Liver (tissue), 9 donors: ENCODE measurements around the gene CCM2. TPM values are rescaled to one million over a fixed set of nuclear protein-coding genes. Genes with fewer than 3 reads are reported as not detected.

Experiments used
- DNase-seq: peaks from one replicate; pipeline ENCODE4 v3.0.0-alpha.2; 2017; ENCODE audit warnings: low spot score
- H3K27ac ChIP-seq, 2 donors: one replicate each; pipeline ENCODE4 v1.7.0; 2013; ENCODE audit warnings: inconsistent platforms in 2 of 2, low read length in 2 of 2, control low read depth in 1 of 2, low read depth in 1 of 2, mild to moderate bottlenecking in 1 of 2
- H3K27me3 ChIP-seq, 4 donors: one replicate each; pipeline versions ENCODE4 v1.6.1 to v1.7.0; 2013; ENCODE audit warnings: low read length in 3 of 4, inconsistent platforms in 1 of 4, mild to moderate bottlenecking in 1 of 4, moderate library complexity in 1 of 4; ENCODE audit not compliant: control insufficient read depth in 4 of 4, insufficient read depth in 4 of 4
- H3K36me3 ChIP-seq, 4 donors: one replicate each; pipeline versions ENCODE4 v1.6.1 to v1.7.0; 2013; ENCODE audit warnings: low read length in 3 of 4, mild to moderate bottlenecking in 3 of 4, low read depth in 1 of 4, moderate library complexity in 1 of 4; ENCODE audit not compliant: control insufficient read depth in 4 of 4, insufficient read depth in 3 of 4
- H3K4me1 ChIP-seq, 4 donors: one replicate each; pipeline versions ENCODE4 v1.6.1 to v1.7.0; 2013; ENCODE audit warnings: low read length in 3 of 4, mild to moderate bottlenecking in 3 of 4, moderate library complexity in 1 of 4; ENCODE audit not compliant: control insufficient read depth in 4 of 4, insufficient read depth in 4 of 4
- H3K4me3 ChIP-seq, 3 donors: one replicate each; pipeline versions ENCODE4 v1.6.1 to v1.7.0; 2013; ENCODE audit warnings: low read length in 3 of 3, control low read depth in 1 of 3, low read depth in 1 of 3, mild to moderate bottlenecking in 1 of 3
- H3K9ac ChIP-seq, 2 donors: one replicate each; pipeline ENCODE4 v1.7.0; 2013; ENCODE audit warnings: low read length in 2 of 2, mild to moderate bottlenecking in 2 of 2, moderate library complexity in 2 of 2, control low read depth in 1 of 2, low read depth in 1 of 2
- H3K9me3 ChIP-seq, 4 donors: one replicate each; pipeline versions ENCODE4 v1.6.1 to v1.7.0; 2013; ENCODE audit warnings: low read length in 3 of 4; ENCODE audit not compliant: control insufficient read depth in 4 of 4
- ATF3 ChIP-seq: IDR thresholded peaks from 2 replicates; pipeline ENCODE4 v1.6.1; 2016; ENCODE audit warnings: antibody characterized with exemption
- CTCF ChIP-seq: fragments of 150-350 bp; IDR thresholded peaks from 2 replicates; pipeline ENCODE4 v1.5.1; 2017; ENCODE audit warnings: improper control_type of control experiment, low read depth, low read length; ENCODE audit not compliant: missing input control
- EGR1 ChIP-seq, 2 donors: IDR thresholded peaks; 2 replicates each; pipeline ENCODE4 v1.6.1; 2016 to 2018; ENCODE audit warnings: antibody characterized with exemption in 2 of 2, low read depth in 2 of 2
- FOXA2 ChIP-seq: IDR thresholded peaks from 2 replicates; pipeline ENCODE4 v1.6.1; 2016; ENCODE audit warnings: antibody characterized with exemption
- GABPA ChIP-seq, 2 donors: IDR thresholded peaks in 1 of 2; conservative IDR thresholded peaks in 1 of 2; 2 replicates each; pipeline ENCODE4 v1.6.1; 2016; ENCODE audit warnings: antibody characterized with exemption in 2 of 2, mild to moderate bottlenecking in 1 of 2, moderate library complexity in 1 of 2
- HNF4G ChIP-seq: IDR thresholded peaks from 2 replicates; pipeline ENCODE4 v1.6.1; 2016; ENCODE audit warnings: antibody characterized with exemption
- NR2F2 ChIP-seq: IDR thresholded peaks from 2 replicates; pipeline ENCODE4 v1.6.1; 2016; ENCODE audit warnings: antibody characterized with exemption
- RAD21 ChIP-seq, 2 donors: IDR thresholded peaks; 2 replicates each; pipeline ENCODE4 v1.6.1; 2016; ENCODE audit warnings: antibody characterized with exemption in 2 of 2, mild to moderate bottlenecking in 2 of 2
- REST ChIP-seq: IDR thresholded peaks from 2 replicates; pipeline ENCODE4 v1.6.1; 2016; ENCODE audit warnings: antibody characterized with exemption, mild to moderate bottlenecking
- RXRA ChIP-seq, 2 donors: IDR thresholded peaks; 2 replicates each; pipeline ENCODE4 v1.6.1; 2017 to 2018; ENCODE audit warnings: antibody characterized with exemption in 2 of 2, mild to moderate bottlenecking in 1 of 2
- SP1 ChIP-seq: IDR thresholded peaks from 2 replicates; pipeline ENCODE4 v1.6.1; 2018; ENCODE audit warnings: antibody characterized with exemption, mild to moderate bottlenecking
- TAF1 ChIP-seq: conservative IDR thresholded peaks from 2 replicates; pipeline ENCODE4 v1.6.1; 2016; ENCODE audit warnings: antibody characterized with exemption, mild to moderate bottlenecking
- YY1 ChIP-seq: IDR thresholded peaks from 2 replicates; pipeline ENCODE4 v1.6.1; 2016; ENCODE audit warnings: antibody characterized with exemption, mild to moderate bottlenecking
- WGBS: extraction: QIAGEN DNeasy Blood & Tissue Kit; methylation state at CpG from one replicate; pipeline ENCODE4 v1.1.7; 2013; 5-methylcytosine and 5-hydroxymethylcytosine counted together
- polyA plus RNA-seq, 2 donors: library from polyadenylated mRNA; stranded (reverse) in 1 of 2; unstranded in 1 of 2; fragments of 200-250 nt in 1 of 2; fragments of >200 nt in 1 of 2; fragmentation: Nextera tagmentation in 1 of 2; extraction: Ambion mirVana in 1 of 2; gene quantifications; one replicate each; pipeline versions ENCODE4 v1.2.1 to v1.2.3, GENCODE V29; 2013 to 2015
- total RNA-seq, 2 donors: library from RNA; depleted of rRNA; stranded (reverse); fragments of >200 nt; gene quantifications; one replicate each; pipeline ENCODE4 v1.2.3, GENCODE V29; 2014
- TF ChIP-seq, protein P1 (sequence below): IDR thresholded peaks from 2 replicates; pipeline ENCODE4 v1.6.1; 2016; ENCODE audit warnings: antibody characterized with exemption
- TF ChIP-seq, protein P2 (sequence below): IDR thresholded peaks from 2 replicates; pipeline ENCODE4 v1.6.1; 2016; ENCODE audit warnings: antibody characterized with exemption
- donor health status: healthy.
- donor health status: healthy.
- donor health status: healthy.
- donor health status: healthy.
- donor health status: healthy.

The CCM2 gene
- total and polyA plus RNA-seq, 4 donors: 26.3 to 65.0 (median 47.5) TPM

GRCh38 chr7:44998153-44998871 lies 1.7 kb upstream of the CCM2 start:
- Histone ChIP-seq H3K27ac (no peak overlapping the region), H3K36me3 (no peaks in the 10 kb centered on the region), H3K4me3 (no peak overlapping the region), H3K4me1 (peaks cover 0 to 16% (median 11%) of the 10 kb centered on the region in 4 donors), H3K27me3 (no peaks in the 10 kb centered on the region), H3K9ac (no peak overlapping the region), H3K9me3 (no peaks in the 10 kb centered on the region)
- DNase-seq: no peak
- TF ChIP-seq NR2F2: no peak
- no peak for TF ChIP-seq REST
- no peak for TF ChIP-seq CTCF
- TF ChIP-seq RXRA (IDR thresholded peaks at IDR 0.05): no peak
- no peak for TF ChIP-seq HNF4G
- TF ChIP-seq RAD21 (IDR thresholded peaks at IDR 0.05): no peak
- no peak for TF ChIP-seq SP1
- TF ChIP-seq, protein P1, sequence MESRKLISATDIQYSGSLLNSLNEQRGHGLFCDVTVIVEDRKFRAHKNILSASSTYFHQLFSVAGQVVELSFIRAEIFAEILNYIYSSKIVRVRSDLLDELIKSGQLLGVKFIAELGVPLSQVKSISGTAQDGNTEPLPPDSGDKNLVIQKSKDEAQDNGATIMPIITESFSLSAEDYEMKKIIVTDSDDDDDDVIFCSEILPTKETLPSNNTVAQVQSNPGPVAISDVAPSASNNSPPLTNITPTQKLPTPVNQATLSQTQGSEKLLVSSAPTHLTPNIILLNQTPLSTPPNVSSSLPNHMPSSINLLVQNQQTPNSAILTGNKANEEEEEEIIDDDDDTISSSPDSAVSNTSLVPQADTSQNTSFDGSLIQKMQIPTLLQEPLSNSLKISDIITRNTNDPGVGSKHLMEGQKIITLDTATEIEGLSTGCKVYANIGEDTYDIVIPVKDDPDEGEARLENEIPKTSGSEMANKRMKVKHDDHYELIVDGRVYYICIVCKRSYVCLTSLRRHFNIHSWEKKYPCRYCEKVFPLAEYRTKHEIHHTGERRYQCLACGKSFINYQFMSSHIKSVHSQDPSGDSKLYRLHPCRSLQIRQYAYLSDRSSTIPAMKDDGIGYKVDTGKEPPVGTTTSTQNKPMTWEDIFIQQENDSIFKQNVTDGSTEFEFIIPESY: no peak
- TF ChIP-seq TAF1: no peak
- no peak for TF ChIP-seq FOXA2
- TF ChIP-seq, protein P2, sequence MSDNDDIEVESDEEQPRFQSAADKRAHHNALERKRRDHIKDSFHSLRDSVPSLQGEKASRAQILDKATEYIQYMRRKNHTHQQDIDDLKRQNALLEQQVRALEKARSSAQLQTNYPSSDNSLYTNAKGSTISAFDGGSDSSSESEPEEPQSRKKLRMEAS: no peak
- no peak for TF ChIP-seq GABPA (IDR thresholded peaks at IDR 0.05 in 1 of 2, conservative IDR thresholded peaks at IDR 0.05 in 1 of 2)
- WGBS: 94% methylated on average over 4 of the region's 4 CpGs

- H3K4me1 ChIP-seq: peaks cover 0 to 16% (median 11%) of the 10 kb centered on the region in 4 donors
- under 1% methylated on average over 66 of the region's 66 CpGs for WGBS
- DNase-seq: peak; percentile 98
- TF ChIP-seq CTCF (no peak), HNF4G (no peak), EGR1 (IDR thresholded peaks at IDR 0.05; ENCODE audit: low read depth in 2 of 2) (peak; percentile 38 to 53), YY1 (peak; percentile 93), ATF3 (no peak)
- TF ChIP-seq, protein P1: peak; percentile 95
These were observed 532 bp upstream of the CCM2 start for GRCh38 chr7:44999245-45000092.

More at GRCh38 chr7:44999245-45000092, 532 bp upstream of the CCM2 start:
- peak overlapping the region; percentile 47 to 88 (median 88) for H3K4me3 ChIP-seq
- peak overlapping the region; percentile 81 to 92 for H3K27ac ChIP-seq
- no peaks in the 10 kb centered on the region for H3K27me3 ChIP-seq
- no peaks in the 10 kb centered on the region for H3K36me3 ChIP-seq
- H3K9ac ChIP-seq: peak overlapping the region; percentile 60 to 75
- H3K9me3 ChIP-seq: no peaks in the 10 kb centered on the region
